K562 (cell line): Measurements from ENCODE around the gene GLYAT. TPM values are rescaled to one million over a fixed set of nuclear protein-coding genes. Genes with fewer than 3 reads are reported as not detected.

Source experiments
- ARID3B ChIP-seq: fragments of 250-450 bp; sonication (Bioruptor Pico); IDR thresholded peaks from 2 replicates; pipeline ENCODE4 v1.4.0; 2020; ENCODE audit warnings: borderline replicate concordance
- CBX5 ChIP-seq: IDR thresholded peaks from 2 replicates; pipeline ENCODE4 v1.6.1; 2014; ENCODE audit warnings: low read depth, borderline replicate concordance
- ESRRA ChIP-seq: fragments of 450-650 bp; IDR thresholded peaks from 2 replicates; pipeline ENCODE4 v1.6.1; 2014; ENCODE audit warnings: low read depth, mild to moderate bottlenecking, moderate library complexity, borderline replicate concordance
- FUS ChIP-seq: fragments of 200-400 bp; formaldehyde crosslinking; optimal IDR thresholded peaks from 2 replicates; pipeline ENCODE3; 2017; ENCODE audit warnings: low read depth, low read length
- HDAC3 ChIP-seq: fragments of 450-650 bp; IDR thresholded peaks from 2 replicates; pipeline ENCODE4 v1.6.1; 2018; ENCODE audit warnings: borderline replicate concordance, mild to moderate bottlenecking, moderate library complexity; ENCODE audit not compliant: partially characterized antibody
- MAZ ChIP-seq, 2 experiments: fragments of 450-650 bp in 1 of 2; sonication (generic) in 1 of 2; formaldehyde crosslinking; IDR thresholded peaks in 1 of 2; conservative IDR thresholded peaks in 1 of 2; 2 replicates each; pipeline versions ENCODE4 v1.4.0 to v1.5.0; 2020; ENCODE audit warnings: mild to moderate bottlenecking in 1 of 2, missing genetic modification reagents in 1 of 2
- NFIX ChIP-seq: fragments of 250-450 bp; sonication (Bioruptor Pico); IDR thresholded peaks from 2 replicates; pipeline ENCODE4 v1.4.0; 2020; ENCODE audit warnings: low read depth, mild to moderate bottlenecking, moderate library complexity
- POLR2B ChIP-seq: fragments of 450-650 bp; IDR thresholded peaks from 2 replicates; pipeline ENCODE4 v1.6.1; 2018; ENCODE audit warnings: low read depth; ENCODE audit not compliant: partially characterized antibody
- RAD21 ChIP-seq, 2 experiments: fragments of 250-450 bp in 1 of 2; fragments of 450-650 bp in 1 of 2; sonication (Bioruptor Pico) in 1 of 2; formaldehyde crosslinking in 1 of 2; IDR thresholded peaks in 1 of 2; conservative IDR thresholded peaks in 1 of 2; 2 replicates each; pipeline versions ENCODE4 v1.4.0 to v1.8.0; 2020 to 2022; ENCODE audit warnings: mild to moderate bottlenecking in 2 of 2, moderate library complexity in 1 of 2
- RUNX1 ChIP-seq: sonication (generic); IDR thresholded peaks from 2 replicates; pipeline ENCODE4 v1.6.1; 2016; ENCODE audit warnings: antibody characterized with exemption, low read depth
- SMAD1 ChIP-seq: fragments of 150-350 bp; IDR thresholded peaks from 2 replicates; pipeline ENCODE4 v1.6.1; 2014; ENCODE audit warnings: low read length, low read depth; ENCODE audit not compliant: partially characterized antibody
- THAP7 ChIP-seq: fragments of 250-450 bp; sonication (Bioruptor Pico); IDR thresholded peaks from 2 replicates; pipeline ENCODE4 v1.5.0; 2021
- THRA ChIP-seq: fragments of 450-650 bp; IDR thresholded peaks from 2 replicates; pipeline ENCODE4 v1.6.1; 2017; ENCODE audit warnings: mild to moderate bottlenecking, moderate library complexity
- ZNF174 ChIP-seq: fragments of 250-450 bp; sonication (Bioruptor Pico); IDR thresholded peaks from 2 replicates; pipeline ENCODE4 v1.4.0; 2020; ENCODE audit warnings: mild to moderate bottlenecking
- ZNF277 ChIP-seq: fragments of 250-450 bp; sonication (Bioruptor Pico); IDR thresholded peaks from 2 replicates; pipeline ENCODE4 v1.8.0; 2022; ENCODE audit warnings: inconsistent platforms, mild to moderate bottlenecking, moderate library complexity, borderline replicate concordance
- ZNF311 ChIP-seq: fragments of 250-450 bp; sonication (Bioruptor Pico); IDR thresholded peaks from 2 replicates; pipeline ENCODE4 v1.4.0; 2020; ENCODE audit warnings: mild to moderate bottlenecking, moderate library complexity
- ZNF589 ChIP-seq: fragments of 200-800 bp; sonication (Bioruptor generic); IDR thresholded peaks from 2 replicates; pipeline ENCODE4 v1.6.1; 2016; ENCODE audit warnings: low read depth, missing genetic modification characterization, missing compliant biosample characterization
- polyA plus RNA-seq, 8 experiments: library from polyadenylated mRNA; depleted of rRNA in 4 of 8; stranded (reverse) in 5 of 8; unstranded in 3 of 8; fragments of >200 nt; fragmentation: Nextera tagmentation in 2 of 8; fragmentation: Illumina TruSeq in 1 of 8; extraction: Ambion mirVana in 2 of 8; extraction: Trizol in 1 of 8; gene quantifications; 2 replicates each; pipeline versions ENCODE4 v1.2.1 to v1.2.3, GENCODE V29; 2011 to 2014; ENCODE audit warnings: inconsistent platforms in 1 of 8, missing spikeins in 1 of 8
- total RNA-seq, 7 experiments: library from RNA; depleted of rRNA in 6 of 7; stranded (reverse); fragments of >200 nt in 6 of 7; fragmentation: Illumina TruSeq in 2 of 7; extraction: Trizol in 2 of 7; gene quantifications; 2 replicates each; pipeline versions ENCODE4 v1.2.1 to v1.2.3, GENCODE V29; 2011 to 2021; ENCODE audit warnings: low replicate concordance in 1 of 7
- TF ChIP-seq, protein P1 (sequence below): fragments of 200-800 bp; sonication (Bioruptor generic); IDR thresholded peaks from 2 replicates; pipeline ENCODE4 v1.6.1; 2016; ENCODE audit warnings: missing genetic modification characterization, missing compliant biosample characterization

GLYAT gene
- total and polyA plus RNA-seq, 9 of the 15 experiments (the other 6 are each of a cell fraction or from before 2014, with no cell fraction given): not detected

GRCh38 chr11:58774164-58774593, 42.4 kb upstream of the GLYAT start (continued):
- TF ChIP-seq RAD21 (CRISPR knock-in tag; conservative IDR thresholded peaks at IDR 0.05 in 1 of 2, IDR thresholded peaks at IDR 0.05 in 1 of 2) (0 out of 4 replicates have a peak, but pooled peaks of 1 of the 2 experiments have one; percentile 11), FUS (no peak), THAP7 (CRISPR knock-in tag) (no peak), HDAC3 (no peak), ZNF277 (CRISPR knock-in tag) (no peak), NFIX (CRISPR knock-in tag) (no peak), THRA (no peak), CBX5 (no peak), POLR2B (no peak), RUNX1 (no peak), MAZ (CRISPR knock-in tag; conservative IDR thresholded peaks at IDR 0.05 in 1 of 2, IDR thresholded peaks at IDR 0.05 in 1 of 2) (peak in 1 of 2 experiments; percentile 23; a peak in 2 of 4 replicates), ZNF174 (no peak), ZNF311 (no peak; the same call in none of the 2 replicates), SMAD1 (no peak), ARID3B (no peak), ZNF589 (CRISPR knock-in tag) (peak; percentile 63; the same call in 1 of the 2 replicates), ESRRA (no peak)
- TF ChIP-seq, protein P1, sequence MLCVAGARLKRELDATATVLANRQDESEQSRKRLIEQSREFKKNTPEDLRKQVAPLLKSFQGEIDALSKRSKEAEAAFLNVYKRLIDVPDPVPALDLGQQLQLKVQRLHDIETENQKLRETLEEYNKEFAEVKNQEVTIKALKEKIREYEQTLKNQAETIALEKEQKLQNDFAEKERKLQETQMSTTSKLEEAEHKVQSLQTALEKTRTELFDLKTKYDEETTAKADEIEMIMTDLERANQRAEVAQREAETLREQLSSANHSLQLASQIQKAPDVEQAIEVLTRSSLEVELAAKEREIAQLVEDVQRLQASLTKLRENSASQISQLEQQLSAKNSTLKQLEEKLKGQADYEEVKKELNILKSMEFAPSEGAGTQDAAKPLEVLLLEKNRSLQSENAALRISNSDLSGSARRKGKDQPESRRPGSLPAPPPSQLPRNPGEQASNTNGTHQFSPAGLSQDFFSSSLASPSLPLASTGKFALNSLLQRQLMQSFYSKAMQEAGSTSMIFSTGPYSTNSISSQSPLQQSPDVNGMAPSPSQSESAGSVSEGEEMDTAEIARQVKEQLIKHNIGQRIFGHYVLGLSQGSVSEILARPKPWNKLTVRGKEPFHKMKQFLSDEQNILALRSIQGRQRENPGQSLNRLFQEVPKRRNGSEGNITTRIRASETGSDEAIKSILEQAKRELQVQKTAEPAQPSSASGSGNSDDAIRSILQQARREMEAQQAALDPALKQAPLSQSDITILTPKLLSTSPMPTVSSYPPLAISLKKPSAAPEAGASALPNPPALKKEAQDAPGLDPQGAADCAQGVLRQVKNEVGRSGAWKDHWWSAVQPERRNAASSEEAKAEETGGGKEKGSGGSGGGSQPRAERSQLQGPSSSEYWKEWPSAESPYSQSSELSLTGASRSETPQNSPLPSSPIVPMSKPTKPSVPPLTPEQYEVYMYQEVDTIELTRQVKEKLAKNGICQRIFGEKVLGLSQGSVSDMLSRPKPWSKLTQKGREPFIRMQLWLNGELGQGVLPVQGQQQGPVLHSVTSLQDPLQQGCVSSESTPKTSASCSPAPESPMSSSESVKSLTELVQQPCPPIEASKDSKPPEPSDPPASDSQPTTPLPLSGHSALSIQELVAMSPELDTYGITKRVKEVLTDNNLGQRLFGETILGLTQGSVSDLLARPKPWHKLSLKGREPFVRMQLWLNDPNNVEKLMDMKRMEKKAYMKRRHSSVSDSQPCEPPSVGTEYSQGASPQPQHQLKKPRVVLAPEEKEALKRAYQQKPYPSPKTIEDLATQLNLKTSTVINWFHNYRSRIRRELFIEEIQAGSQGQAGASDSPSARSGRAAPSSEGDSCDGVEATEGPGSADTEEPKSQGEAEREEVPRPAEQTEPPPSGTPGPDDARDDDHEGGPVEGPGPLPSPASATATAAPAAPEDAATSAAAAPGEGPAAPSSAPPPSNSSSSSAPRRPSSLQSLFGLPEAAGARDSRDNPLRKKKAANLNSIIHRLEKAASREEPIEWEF (CRISPR knock-in tag): no peak
